Liver (tissue), 9 donors: ENCODE measurements around the gene OR4C6. TPM values are rescaled to one million over a fixed set of nuclear protein-coding genes. Genes with fewer than 3 reads are reported as not detected.

Source experiments
- DNase-seq: peaks from one replicate; pipeline ENCODE4 v3.0.0-alpha.2; 2017; ENCODE audit warnings: low spot score
- H3K27ac ChIP-seq, 2 donors: one replicate each; pipeline ENCODE4 v1.7.0; 2013; ENCODE audit warnings: inconsistent platforms in 2 of 2, low read length in 2 of 2, control low read depth in 1 of 2, low read depth in 1 of 2, mild to moderate bottlenecking in 1 of 2
- H3K27me3 ChIP-seq, 4 donors: one replicate each; pipeline versions ENCODE4 v1.6.1 to v1.7.0; 2013; ENCODE audit warnings: low read length in 3 of 4, inconsistent platforms in 1 of 4, mild to moderate bottlenecking in 1 of 4, moderate library complexity in 1 of 4; ENCODE audit not compliant: control insufficient read depth in 4 of 4, insufficient read depth in 4 of 4
- H3K36me3 ChIP-seq, 4 donors: one replicate each; pipeline versions ENCODE4 v1.6.1 to v1.7.0; 2013; ENCODE audit warnings: low read length in 3 of 4, mild to moderate bottlenecking in 3 of 4, low read depth in 1 of 4, moderate library complexity in 1 of 4; ENCODE audit not compliant: control insufficient read depth in 4 of 4, insufficient read depth in 3 of 4
- H3K4me1 ChIP-seq, 4 donors: one replicate each; pipeline versions ENCODE4 v1.6.1 to v1.7.0; 2013; ENCODE audit warnings: low read length in 3 of 4, mild to moderate bottlenecking in 3 of 4, moderate library complexity in 1 of 4; ENCODE audit not compliant: control insufficient read depth in 4 of 4, insufficient read depth in 4 of 4
- H3K4me3 ChIP-seq, 3 donors: one replicate each; pipeline versions ENCODE4 v1.6.1 to v1.7.0; 2013; ENCODE audit warnings: low read length in 3 of 3, control low read depth in 1 of 3, low read depth in 1 of 3, mild to moderate bottlenecking in 1 of 3
- H3K9ac ChIP-seq, 2 donors: one replicate each; pipeline ENCODE4 v1.7.0; 2013; ENCODE audit warnings: low read length in 2 of 2, mild to moderate bottlenecking in 2 of 2, moderate library complexity in 2 of 2, control low read depth in 1 of 2, low read depth in 1 of 2
- H3K9me3 ChIP-seq, 4 donors: one replicate each; pipeline versions ENCODE4 v1.6.1 to v1.7.0; 2013; ENCODE audit warnings: low read length in 3 of 4; ENCODE audit not compliant: control insufficient read depth in 4 of 4
- EGR1 ChIP-seq, 2 donors: IDR thresholded peaks; 2 replicates each; pipeline ENCODE4 v1.6.1; 2016 to 2018; ENCODE audit warnings: antibody characterized with exemption in 2 of 2, low read depth in 2 of 2
- FOXA1 ChIP-seq: IDR thresholded peaks from 2 replicates; pipeline ENCODE4 v1.6.1; 2016; ENCODE audit warnings: antibody characterized with exemption
- FOXA2 ChIP-seq: IDR thresholded peaks from 2 replicates; pipeline ENCODE4 v1.6.1; 2016; ENCODE audit warnings: antibody characterized with exemption
- GABPA ChIP-seq, 2 donors: IDR thresholded peaks in 1 of 2; conservative IDR thresholded peaks in 1 of 2; 2 replicates each; pipeline ENCODE4 v1.6.1; 2016; ENCODE audit warnings: antibody characterized with exemption in 2 of 2, mild to moderate bottlenecking in 1 of 2, moderate library complexity in 1 of 2
- HNF4A ChIP-seq, 2 donors: conservative IDR thresholded peaks; 2 replicates each; pipeline ENCODE4 v1.6.1; 2016; ENCODE audit warnings: antibody characterized with exemption in 2 of 2, mild to moderate bottlenecking in 2 of 2
- HNF4G ChIP-seq: IDR thresholded peaks from 2 replicates; pipeline ENCODE4 v1.6.1; 2016; ENCODE audit warnings: antibody characterized with exemption
- JUND ChIP-seq, 2 donors: IDR thresholded peaks; 2 replicates each; pipeline ENCODE4 v1.6.1; 2016; ENCODE audit warnings: antibody characterized with exemption in 2 of 2
- MAX ChIP-seq: IDR thresholded peaks from 2 replicates; pipeline ENCODE4 v1.6.1; 2016; ENCODE audit warnings: antibody characterized with exemption
- NR2F2 ChIP-seq: IDR thresholded peaks from 2 replicates; pipeline ENCODE4 v1.6.1; 2016; ENCODE audit warnings: antibody characterized with exemption
- REST ChIP-seq: IDR thresholded peaks from 2 replicates; pipeline ENCODE4 v1.6.1; 2016; ENCODE audit warnings: antibody characterized with exemption, mild to moderate bottlenecking
- RXRA ChIP-seq, 2 donors: IDR thresholded peaks; 2 replicates each; pipeline ENCODE4 v1.6.1; 2017 to 2018; ENCODE audit warnings: antibody characterized with exemption in 2 of 2, mild to moderate bottlenecking in 1 of 2
- SP1 ChIP-seq: IDR thresholded peaks from 2 replicates; pipeline ENCODE4 v1.6.1; 2018; ENCODE audit warnings: antibody characterized with exemption, mild to moderate bottlenecking
- YY1 ChIP-seq: IDR thresholded peaks from 2 replicates; pipeline ENCODE4 v1.6.1; 2016; ENCODE audit warnings: antibody characterized with exemption, mild to moderate bottlenecking
- WGBS: extraction: QIAGEN DNeasy Blood & Tissue Kit; methylation state at CpG from one replicate; pipeline ENCODE4 v1.1.7; 2013; 5-methylcytosine and 5-hydroxymethylcytosine counted together
- polyA plus RNA-seq, 2 donors: library from polyadenylated mRNA; stranded (reverse) in 1 of 2; unstranded in 1 of 2; fragments of 200-250 nt in 1 of 2; fragments of >200 nt in 1 of 2; fragmentation: Nextera tagmentation in 1 of 2; extraction: Ambion mirVana in 1 of 2; gene quantifications; one replicate each; pipeline versions ENCODE4 v1.2.1 to v1.2.3, GENCODE V29; 2013 to 2015
- total RNA-seq, 2 donors: library from RNA; depleted of rRNA; stranded (reverse); fragments of >200 nt; gene quantifications; one replicate each; pipeline ENCODE4 v1.2.3, GENCODE V29; 2014
- donor health status: healthy.
- donor health status: healthy.
- donor health status: healthy.
- donor health status: healthy.
- donor health status: healthy.

OR4C6 gene
- total RNA-seq (not detected), polyA plus RNA-seq (not detected)

GRCh38 chr11:55661901-55662300, at the start of gene OR4C6:
Gene OR4C6 (plus strand): TSS chr11:55662201. CDS start chr11:55665167, 2,966 bp downstream.
- no peaks in the 10 kb centered on the region for H3K36me3 ChIP-seq
- no peaks in the 10 kb centered on the region for H3K27me3 ChIP-seq
- no peak within 1 kb of the TSS for H3K4me3 ChIP-seq
- WGBS = 64% methylated on average over 1 of the region's 1 CpG
- H3K4me1 ChIP-seq = no peaks in the 10 kb centered on the region
- H3K27ac ChIP-seq = no peak within 1 kb of the TSS
- H3K9ac ChIP-seq = no peak within 1 kb of the TSS
- no peak for TF ChIP-seq REST
- no peak for TF ChIP-seq NR2F2
- TF ChIP-seq EGR1 (IDR thresholded peaks at IDR 0.05; ENCODE audit: low read depth in 2 of 2) = no peak
- TF ChIP-seq SP1 = no peak
- TF ChIP-seq YY1 = no peak
- no peak for TF ChIP-seq JUND (IDR thresholded peaks at IDR 0.05)
- H3K9me3 ChIP-seq = no peaks in the 10 kb centered on the region
- DNase-seq = no peak

- no peak overlapping the region for H3K9ac ChIP-seq
- H3K4me3 ChIP-seq = no peak overlapping the region
- no peaks in the 10 kb centered on the region for H3K27me3 ChIP-seq
- DNase-seq = no peak
- 78% methylated on average over 1 of the region's 1 CpG for WGBS
- H3K27ac ChIP-seq = no peak overlapping the region
- H3K9me3 ChIP-seq = peaks cover 0 to 4% (median under 1%) of the 10 kb centered on the region in 4 donors
- H3K4me1 ChIP-seq = no peaks in the 10 kb centered on the region
- H3K36me3 ChIP-seq = no peaks in the 10 kb centered on the region
- TF ChIP-seq RXRA (IDR thresholded peaks at IDR 0.05) (no peak), HNF4G (no peak), HNF4A (conservative IDR thresholded peaks at IDR 0.05) (no peak), NR2F2 (no peak), MAX (no peak), JUND (IDR thresholded peaks at IDR 0.05) (no peak), FOXA2 (no peak), EGR1 (IDR thresholded peaks at IDR 0.05; ENCODE audit: low read depth in 2 of 2) (no peak), REST (no peak), GABPA (IDR thresholded peaks at IDR 0.05 in 1 of 2, conservative IDR thresholded peaks at IDR 0.05 in 1 of 2) (no peak), FOXA1 (no peak)
Observed at GRCh38 chr11:55624531-55624930, 37.5 kb upstream of the OR4C6 start.
